Adrenal gland (tissue), 5 donors: ENCODE data around the gene GPX1.

Experiments
- CTCF ChIP-seq, 6 experiments: fragments of 450-650 bp in 4 of 6; fragments of 200-600 bp in 2 of 6; sonication (generic) in 1 of 6; IDR thresholded peaks; 1 replicate in 5 of 6; 2 replicates in 1 of 6; pipeline versions ENCODE4 v1.5.1 to v1.8.0; 2016 to 2021; ENCODE audit warnings: antibody characterized with exemption in 6 of 6, mild to moderate bottlenecking in 2 of 6, moderate library complexity in 1 of 6
- POLR2A ChIP-seq, 2 donors: fragments of 450-650 bp; IDR thresholded peaks; one replicate each; pipeline ENCODE4 v1.6.1; 2017; ENCODE audit warnings: antibody characterized with exemption in 2 of 2, mild to moderate bottlenecking in 2 of 2, moderate library complexity in 1 of 2
- donor health status: DM: no; HTN: no; CAD: no.

DNA sequence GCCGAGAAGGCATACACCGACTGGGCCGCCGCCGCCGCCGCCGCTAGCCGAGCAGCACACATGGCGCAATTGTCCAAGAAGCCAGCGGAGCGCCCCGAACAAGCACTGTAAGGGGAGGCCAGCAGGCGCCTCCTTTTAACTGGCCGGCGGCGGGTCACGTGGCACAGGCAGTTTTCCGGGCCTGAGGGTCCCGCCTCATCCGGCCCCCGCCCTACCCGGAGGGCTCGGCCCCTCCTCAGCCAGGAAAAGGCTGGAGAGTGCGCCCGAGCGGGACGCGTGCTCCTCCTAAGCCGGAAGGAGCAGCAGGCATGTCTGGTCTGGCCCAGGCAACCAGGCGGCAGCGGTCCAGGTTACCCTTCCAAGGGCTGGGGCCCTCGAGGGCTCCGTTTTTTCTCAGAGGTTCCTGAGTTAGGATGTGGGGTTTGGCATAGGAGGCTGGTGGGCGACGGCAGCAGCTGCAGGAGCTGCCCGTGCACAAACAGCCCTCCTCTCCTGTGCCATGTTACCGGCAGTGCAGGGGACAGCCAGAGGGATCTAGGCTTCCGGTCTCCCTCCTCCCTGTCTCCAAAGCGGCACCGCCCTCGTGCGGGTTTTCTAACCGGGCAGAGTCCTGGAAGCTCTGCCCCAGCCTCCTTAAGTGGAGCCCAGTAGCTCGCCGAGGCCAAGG lies at the start of gene GPX1:
- TF ChIP-seq CTCF (IDR thresholded peaks at IDR 0.05) (peak in 2 of 6 experiments; percentile 10 to 15), POLR2A (IDR thresholded peaks at IDR 0.05) (peak; percentile 97)
